GM21528 (cell line): Measurements from ENCODE around the gene KCNH8.
A peak's percentile ranks its signal among the peaks of the same experiment; 100 is the strongest.

Experiments used
- ATAC-seq: cut with Tn5 transposase; IDR thresholded peaks from one replicate; pipeline ENCODE4 v1.9.1; 2021; ENCODE audit warnings: mild to moderate bottlenecking, moderate library complexity; ENCODE audit not compliant: unreplicated experiment, low FRiP score

Gene KCNH8

GRCh38 chr3:19348941-19349564 lies 200.7 kb downstream of the KCNH8 start:
- peak; percentile 90 for ATAC-seq

DNA sequence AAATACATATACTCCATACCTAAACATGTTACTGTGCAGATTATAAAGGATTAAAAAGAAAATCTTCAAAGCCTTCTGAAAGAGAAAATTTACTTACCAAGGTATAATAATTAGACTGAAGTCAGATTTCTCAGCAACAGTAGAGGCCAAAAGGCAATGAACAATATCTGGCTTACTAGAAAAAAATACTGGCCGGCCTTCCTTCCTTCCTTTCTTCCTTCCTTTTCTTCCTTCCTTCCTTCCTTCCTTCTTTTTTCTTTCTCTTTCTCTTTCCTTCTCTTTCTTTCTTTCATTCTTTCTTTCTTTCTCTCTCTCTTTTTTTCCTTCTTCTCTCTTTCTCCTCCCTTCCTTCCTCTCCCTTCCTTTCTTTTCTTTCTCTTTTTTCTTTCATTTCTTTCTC lies 209.6 kb downstream of the KCNH8 start:
- no peak for ATAC-seq

GRCh38 chr3:19363071-19363470 lies 214.8 kb downstream of the KCNH8 start:
- ATAC-seq = no peak

DNA sequence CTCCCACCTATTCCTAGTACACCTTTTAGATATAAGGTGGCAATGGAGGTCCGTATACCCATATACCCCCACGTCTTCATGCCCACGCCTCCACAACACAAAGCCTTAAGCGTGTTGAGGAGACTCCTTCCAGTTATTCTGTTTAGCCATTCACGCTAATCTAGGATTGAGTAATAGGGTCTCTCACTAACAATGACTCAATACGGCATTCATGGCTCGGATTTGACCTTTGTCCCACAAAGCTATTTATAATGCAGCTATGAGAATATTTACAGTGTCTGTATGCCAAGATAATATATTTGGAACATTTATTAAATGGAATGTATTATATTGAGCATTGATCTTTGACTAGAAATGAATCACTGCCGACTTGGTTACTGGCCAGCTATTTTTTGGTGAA lies 215.8 kb downstream of the KCNH8 start:
- no peak for ATAC-seq

DNA sequence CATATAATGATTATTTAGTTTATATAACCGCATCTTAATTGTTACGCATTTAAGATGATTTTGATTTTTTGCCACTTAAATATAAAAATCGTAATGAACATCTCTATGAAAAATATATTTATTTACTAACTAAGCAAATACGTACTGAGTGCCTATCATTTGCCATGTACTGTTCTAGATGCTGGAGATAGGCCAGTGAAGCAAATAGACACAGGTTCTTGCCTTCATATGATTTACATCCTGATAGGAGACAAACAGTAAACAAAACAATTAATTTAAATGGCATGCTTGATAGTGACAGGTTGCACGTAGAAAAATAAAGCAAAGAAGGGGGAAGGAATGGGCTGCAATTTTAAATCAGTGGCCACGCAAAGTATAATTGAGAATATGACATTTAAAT lies 217.2 kb downstream of the KCNH8 start:
- no peak for ATAC-seq

GRCh38 chr3:19384868-19385267 lies 236.6 kb downstream of the KCNH8 start:
- no peak for ATAC-seq

GRCh38 chr3:19392150-19392549 lies 243.8 kb downstream of the KCNH8 start:
- ATAC-seq = no peak

GRCh38 chr3:19394946-19395345 lies 246.6 kb downstream of the KCNH8 start:
- ATAC-seq = no peak

GRCh38 chr3:19396726-19397125 lies 248.4 kb downstream of the KCNH8 start:
- ATAC-seq = no peak

DNA sequence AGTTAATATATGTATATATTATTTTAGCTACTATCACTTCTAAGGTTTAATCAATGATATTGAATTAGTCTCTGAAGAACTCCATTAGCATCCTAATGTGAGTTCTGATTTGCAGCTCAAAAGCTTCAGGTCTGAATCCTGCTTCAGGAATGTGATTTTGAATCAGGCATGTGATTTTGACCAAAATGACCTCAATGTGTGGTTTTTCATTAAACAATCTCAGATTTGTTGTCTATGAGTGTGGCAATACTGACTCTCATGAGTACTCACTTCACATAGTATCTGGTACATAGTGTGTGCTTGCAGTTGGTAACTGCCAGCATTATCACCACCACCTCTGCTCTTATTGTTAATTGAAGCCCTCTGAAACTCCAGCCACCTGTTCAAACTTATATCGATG lies 251.0 kb downstream of the KCNH8 start:
- no peak for ATAC-seq

GRCh38 chr3:19399836-19400235 lies 251.5 kb downstream of the KCNH8 start:
- ATAC-seq = no peak

DNA sequence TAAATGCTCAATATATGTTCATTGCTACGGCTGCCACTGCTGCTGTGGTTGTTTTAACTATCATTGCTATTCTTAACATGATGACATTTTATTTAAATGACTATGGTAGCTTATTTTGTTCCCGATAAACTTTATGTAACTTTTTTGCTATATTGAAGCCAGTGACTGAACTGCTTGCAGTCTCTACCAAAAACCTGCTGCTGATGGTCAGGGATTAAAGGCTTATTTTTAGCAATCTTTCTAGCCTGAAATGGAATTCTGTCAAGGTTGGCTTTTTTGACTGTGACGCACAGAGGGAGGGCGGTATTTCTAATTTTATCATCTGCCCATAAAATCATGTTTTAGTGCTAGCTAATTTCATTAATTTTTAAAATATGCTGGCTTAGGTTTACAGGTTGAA lies 271.8 kb downstream of the KCNH8 start:
- no peak for ATAC-seq

DNA sequence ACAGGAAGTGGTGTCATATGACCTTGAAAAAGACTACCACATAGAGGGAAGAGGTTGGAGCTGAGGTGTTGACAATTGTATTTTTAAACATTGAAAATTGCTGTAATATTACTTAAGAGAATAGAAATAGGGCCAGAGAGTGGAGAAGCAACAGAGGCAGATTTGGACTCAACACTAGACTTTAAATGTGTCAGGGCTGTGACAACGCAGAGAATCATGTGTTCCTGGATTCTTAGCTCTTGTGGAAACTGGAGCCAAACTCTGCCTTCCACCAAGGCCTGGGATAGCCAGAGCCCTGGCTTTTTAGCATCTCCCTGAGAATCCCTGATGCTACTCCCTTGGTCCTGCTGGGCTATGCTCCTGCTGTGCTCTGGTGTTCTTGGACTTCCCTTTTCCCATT lies 277.5 kb downstream of the KCNH8 start:
- no peak for ATAC-seq

DNA sequence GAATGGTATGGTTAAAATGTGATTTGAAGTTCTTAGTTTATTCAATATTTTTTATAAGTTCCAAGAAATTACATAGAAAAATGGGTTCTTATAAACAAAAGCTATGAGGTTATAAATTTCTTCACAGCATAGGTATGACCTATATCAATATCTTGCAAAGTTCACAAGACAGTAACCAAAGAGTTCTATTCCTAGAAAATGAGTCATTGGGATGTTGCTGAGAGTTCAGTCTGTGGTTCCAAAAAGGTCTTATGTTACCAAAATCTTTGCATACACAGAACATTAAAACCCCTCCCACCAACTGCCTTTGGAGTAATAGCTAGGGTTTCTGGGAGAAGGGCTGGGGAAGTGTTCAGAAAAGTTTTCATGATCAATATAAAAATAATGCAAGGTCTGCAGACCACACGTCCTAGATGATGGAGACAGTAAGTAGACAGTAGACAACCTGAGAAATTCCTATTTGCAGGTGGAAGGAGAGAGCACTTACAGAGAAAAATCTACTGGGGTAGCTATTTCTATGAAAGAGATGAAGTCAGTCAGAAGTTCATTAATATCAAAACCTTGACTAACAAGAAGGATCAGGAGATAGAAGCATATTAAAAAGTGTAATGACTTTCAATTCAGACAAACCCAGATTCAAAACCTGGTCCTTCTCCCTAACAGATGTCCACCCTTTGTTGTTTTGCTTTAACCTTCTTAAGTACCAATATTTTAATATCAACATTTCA lies 279.3 kb downstream of the KCNH8 start:
- no peak for ATAC-seq

- no peak for ATAC-seq
These were observed 280.4 kb downstream of the KCNH8 start for GRCh38 chr3:19428729-19429128.

- ATAC-seq = no peak
These were observed 284.4 kb downstream of the KCNH8 start for GRCh38 chr3:19432669-19433068.

DNA sequence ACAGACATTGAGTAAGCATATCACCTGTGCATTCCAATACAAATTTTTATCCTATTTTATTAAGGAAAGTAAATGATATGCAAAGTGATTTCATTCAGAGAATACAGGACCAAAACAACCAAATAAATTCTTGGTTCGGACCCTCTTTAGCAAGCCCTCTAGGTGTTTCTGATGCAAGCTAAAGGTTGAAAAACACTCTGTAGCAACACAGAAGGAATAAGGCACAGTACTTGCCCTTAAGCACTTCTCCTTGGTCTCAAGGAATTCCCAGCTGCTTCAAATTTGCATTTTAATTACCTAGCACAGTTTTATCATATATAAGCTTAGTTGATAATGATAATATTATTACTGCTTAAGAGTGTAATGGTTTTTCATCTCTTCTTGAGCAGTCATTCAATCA lies 288.4 kb downstream of the KCNH8 start:
- no peak for ATAC-seq

DNA sequence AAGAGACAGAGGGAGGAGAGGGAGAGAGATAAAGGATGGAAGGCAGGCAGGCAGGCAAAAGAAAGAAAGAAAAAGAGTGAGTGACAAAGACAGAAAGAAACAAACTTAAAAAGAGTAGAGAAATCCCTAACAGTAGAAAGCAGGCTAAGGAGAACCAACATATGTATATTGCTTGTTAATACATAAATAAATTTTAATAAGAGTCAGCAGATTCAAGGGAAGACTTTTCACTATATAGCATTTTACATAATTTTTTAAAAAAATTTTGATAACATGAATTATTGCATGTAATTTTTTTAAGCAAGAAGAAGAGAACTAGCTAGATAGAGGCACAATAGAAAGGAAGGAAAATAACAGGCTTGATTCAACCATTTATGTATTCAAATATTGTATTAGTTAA lies 291.6 kb downstream of the KCNH8 start:
- ATAC-seq = no peak

GRCh38 chr3:19446138-19446537 lies 297.8 kb downstream of the KCNH8 start:
- no peak for ATAC-seq

- no peak for ATAC-seq
These were observed 298.4 kb downstream of the KCNH8 start for GRCh38 chr3:19446687-19447086.

GRCh38 chr3:19455546-19455945 lies 307.2 kb downstream of the KCNH8 start:
- ATAC-seq = no peak

- ATAC-seq = no peak
These were observed 308.4 kb downstream of the KCNH8 start for GRCh38 chr3:19456738-19457137.
